Right lobe of liver (tissue), 6 donors: ENCODE measurements around the gene MATN1. TPM values are rescaled to one million over a fixed set of nuclear protein-coding genes. Genes with fewer than 3 reads are reported as not detected.

Source experiments
- ATAC-seq, 4 donors: fragments of 200-7000 bp; cut with Tn5 transposase; one replicate each; pipeline ENCODE4 v1.9.1; 2020; ENCODE audit warnings: mild to moderate bottlenecking in 4 of 4, moderate library complexity in 4 of 4
- DNase-seq, 3 donors: peaks; one replicate each; pipeline ENCODE4 v3.0.0-alpha.2; 2020
- H3K27ac ChIP-seq, 3 donors: fragments of 200-600 bp; one replicate each; pipeline ENCODE4 v1.8.0; 2022
- H3K27me3 ChIP-seq, 2 donors: fragments of 200-600 bp; one replicate each; pipeline ENCODE4 v1.8.0; 2022
- H3K36me3 ChIP-seq, 4 donors: fragments of 200-600 bp; sonication (generic) in 1 of 4; one replicate each; pipeline versions ENCODE4 v1.5.1 to v1.8.0; 2017 to 2022; ENCODE audit warnings: control low read depth in 1 of 4
- H3K4me1 ChIP-seq, 4 donors: fragments of 200-600 bp; sonication (generic) in 1 of 4; one replicate each; pipeline versions ENCODE4 v1.5.1 to v1.8.0; 2017 to 2022; ENCODE audit warnings: control low read depth in 1 of 4
- H3K4me3 ChIP-seq, 3 donors: fragments of 200-600 bp; one replicate each; pipeline ENCODE4 v1.8.0; 2022
- H3K9me3 ChIP-seq, 4 donors: fragments of 200-600 bp; sonication (generic) in 1 of 4; one replicate each; pipeline versions ENCODE4 v1.5.1 to v1.8.0; 2017 to 2022; ENCODE audit warnings: control low read depth in 1 of 4
- POLR2A ChIP-seq: fragments of 450-650 bp; IDR thresholded peaks from one replicate; pipeline ENCODE4 v1.6.1; 2017; ENCODE audit warnings: antibody characterized with exemption, mild to moderate bottlenecking
- WGBS: methylation state at CpG from one replicate; pipeline ENCODE4 v1.1.6; 2018; ENCODE audit warnings: low coverage, low lambda C conversion rate; ENCODE audit not compliant: insufficient coverage; ENCODE audit errors: missing lambda C conversion rate; 5-methylcytosine and 5-hydroxymethylcytosine counted together
- intact Hi-C, 2 donors: fragments of 100-400 bp; cut with DNase I; formaldehyde crosslinking; loops; one replicate each; pipeline versions ENCODE4 v1.11.2 to v1.14.1; 2022
- total RNA-seq, 6 experiments: library from RNA; depleted of rRNA in 2 of 6; stranded (reverse); fragments of >200 nt in 2 of 6; fragmentation: NEBNext Ultra II Directional in 3 of 6; extraction: Animal tissue kit (Norgen Biotek cat#: 25700) in 3 of 6; gene quantifications; one replicate each; pipeline versions ENCODE4 v1.1.0 to v1.2.4, GENCODE V29; 2016 to 2023
- TF ChIP-seq, protein P1 (sequence below), 4 donors: fragments of 200-600 bp in 3 of 4; fragments of 450-650 bp in 1 of 4; IDR thresholded peaks; one replicate each; pipeline versions ENCODE4 v1.5.1 to v1.8.0; 2016 to 2022; ENCODE audit warnings: antibody characterized with exemption in 4 of 4, mild to moderate bottlenecking in 2 of 4
- donor health status: DM: no; HTN: yes; CAD: no.
- donor health status: DM: no; HTN: no; CAD: no.
- donor health status: DM: no; HTN: no; CAD: no.
- donor health status: DM: no; HTN: yes; CAD: no.
- donor health status: DM: no; HTN: yes; CAD: no.

The MATN1 gene
- total RNA-seq, 6 experiments from 2014 or later: not detected

DNA sequence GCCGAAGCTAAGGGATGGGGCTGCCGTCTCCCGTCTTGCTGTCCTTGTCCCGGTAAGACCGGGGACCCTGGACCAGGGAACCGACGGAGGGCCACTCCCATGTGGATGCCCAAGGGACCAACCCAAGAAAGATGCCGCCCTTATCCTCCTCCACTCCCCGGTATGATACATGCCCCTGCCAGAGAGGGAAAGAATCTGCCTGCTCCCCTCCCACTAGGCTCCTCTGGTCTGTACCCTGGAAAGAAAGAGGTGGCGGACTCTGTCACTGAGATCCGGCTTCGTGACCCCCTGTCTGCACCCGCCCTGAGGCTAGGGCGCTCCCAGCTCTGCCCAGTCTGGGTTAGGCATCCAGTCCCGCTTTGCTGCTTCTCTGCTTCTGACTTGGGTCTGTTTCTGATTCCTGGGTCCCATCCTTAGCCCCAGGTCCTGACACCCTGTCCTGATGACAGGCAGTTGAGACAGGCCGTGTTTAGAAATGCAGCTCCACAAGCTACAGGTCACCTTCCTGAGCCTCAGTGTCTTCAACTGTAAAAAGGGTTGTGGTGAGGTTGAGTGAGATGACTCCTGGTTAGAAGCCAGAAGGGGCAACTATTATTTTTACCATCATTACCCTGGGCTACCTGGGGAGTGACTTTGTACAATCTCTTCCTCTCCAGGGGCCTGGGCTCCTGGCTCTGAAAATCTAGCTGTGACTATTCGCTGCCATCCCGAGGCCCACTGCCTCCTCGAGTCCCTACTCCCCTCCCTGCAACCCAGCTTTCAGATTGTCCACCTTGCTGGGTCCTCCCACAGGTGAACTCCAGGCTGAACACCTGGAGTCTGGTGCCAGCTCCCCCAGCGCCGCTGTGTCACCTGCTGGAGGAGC lies 3.7 kb downstream of the MATN1 start:
- Histone ChIP-seq H3K27ac (peak overlapping the region; percentile 97 to 99 (median 99)), H3K4me1 (peaks cover 0 to 7% (median 0%) of the 10 kb centered on the region in 4 donors), H3K36me3 (no peaks in the 10 kb centered on the region), H3K9me3 (no peaks in the 10 kb centered on the region), H3K4me3 (peak overlapping the region; percentile 51 to 60 (median 59)), H3K27me3 (no peaks in the 10 kb centered on the region)
- DNase-seq (peak in 1 of 3 donors; percentile 55), ATAC-seq (no peak)
- TF ChIP-seq POLR2A: no peak
- TF ChIP-seq, protein P1, sequence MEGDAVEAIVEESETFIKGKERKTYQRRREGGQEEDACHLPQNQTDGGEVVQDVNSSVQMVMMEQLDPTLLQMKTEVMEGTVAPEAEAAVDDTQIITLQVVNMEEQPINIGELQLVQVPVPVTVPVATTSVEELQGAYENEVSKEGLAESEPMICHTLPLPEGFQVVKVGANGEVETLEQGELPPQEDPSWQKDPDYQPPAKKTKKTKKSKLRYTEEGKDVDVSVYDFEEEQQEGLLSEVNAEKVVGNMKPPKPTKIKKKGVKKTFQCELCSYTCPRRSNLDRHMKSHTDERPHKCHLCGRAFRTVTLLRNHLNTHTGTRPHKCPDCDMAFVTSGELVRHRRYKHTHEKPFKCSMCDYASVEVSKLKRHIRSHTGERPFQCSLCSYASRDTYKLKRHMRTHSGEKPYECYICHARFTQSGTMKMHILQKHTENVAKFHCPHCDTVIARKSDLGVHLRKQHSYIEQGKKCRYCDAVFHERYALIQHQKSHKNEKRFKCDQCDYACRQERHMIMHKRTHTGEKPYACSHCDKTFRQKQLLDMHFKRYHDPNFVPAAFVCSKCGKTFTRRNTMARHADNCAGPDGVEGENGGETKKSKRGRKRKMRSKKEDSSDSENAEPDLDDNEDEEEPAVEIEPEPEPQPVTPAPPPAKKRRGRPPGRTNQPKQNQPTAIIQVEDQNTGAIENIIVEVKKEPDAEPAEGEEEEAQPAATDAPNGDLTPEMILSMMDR (IDR thresholded peaks at IDR 0.05): peak in 1 of 4 donors; percentile 1
- 32% methylated on average over 13 of the region's 21 CpGs for whole genome bisulfite sequencing
- intact Hi-C loops: loop anchor here (5.0 to 10.0 kb wide), 2 partner anchors 58 to 195 kb away; no protein-coding TSS in a partner anchor

DNA sequence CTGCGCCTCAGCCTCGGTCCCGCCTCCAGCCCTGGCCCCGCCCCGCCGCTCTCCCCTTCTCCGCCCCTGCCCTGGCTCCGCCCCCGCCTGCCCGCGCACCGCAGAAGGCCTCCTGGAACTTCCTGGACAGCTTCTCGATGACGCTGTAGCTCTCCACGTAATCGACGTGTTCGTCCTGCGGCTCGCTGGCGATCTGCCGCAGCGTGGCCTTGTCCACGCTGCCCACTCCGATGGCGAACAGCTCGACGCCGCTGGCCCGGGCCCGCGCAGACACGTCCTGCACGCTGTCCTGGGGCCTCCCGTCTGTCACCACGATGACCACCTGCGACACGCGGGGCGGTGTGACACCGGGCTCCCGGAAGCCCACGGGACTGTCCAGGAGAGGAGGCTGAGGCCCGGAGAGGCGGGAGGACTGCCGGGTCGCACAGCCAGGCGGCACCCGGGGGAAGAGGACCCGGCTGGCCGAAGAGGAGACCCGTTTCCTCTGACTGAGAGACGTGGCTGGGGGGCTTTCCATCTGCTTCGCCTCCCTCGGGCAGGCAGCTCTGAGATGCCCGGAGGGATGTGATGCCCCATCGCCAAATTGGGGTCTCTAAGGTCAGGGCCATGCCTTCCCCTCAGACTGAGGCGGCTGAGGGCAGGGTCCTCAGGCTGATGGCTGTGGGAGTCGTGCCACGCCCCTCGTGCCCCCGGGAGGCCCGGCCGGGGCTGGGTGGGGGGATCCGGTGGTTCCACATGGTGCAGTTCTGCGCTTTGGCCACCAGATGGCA lies 4.6 kb downstream of the MATN1 start:
- H3K9me3 ChIP-seq: no peaks in the 10 kb centered on the region
- no peaks in the 10 kb centered on the region for H3K27me3 ChIP-seq
- 2% methylated on average over 30 of the region's 66 CpGs for WGBS
- DNase-seq: peak; percentile 83 to 89 (median 85)
- H3K4me1 ChIP-seq: peaks cover 0 to 7% (median 0%) of the 10 kb centered on the region in 4 donors
- peak; percentile 87 for TF ChIP-seq POLR2A
- TF ChIP-seq, protein P1 (IDR thresholded peaks at IDR 0.05): peak; percentile 96 to 99 (median 98)
- H3K4me3 ChIP-seq: peak overlapping the region; percentile 51 to 60 (median 59)
- H3K27ac ChIP-seq: peak overlapping the region; percentile 97 to 99 (median 99)
- peak; percentile 77 to 85 (median 82) for ATAC-seq
- intact Hi-C loops: no loop called here
- no peaks in the 10 kb centered on the region for H3K36me3 ChIP-seq

DNA sequence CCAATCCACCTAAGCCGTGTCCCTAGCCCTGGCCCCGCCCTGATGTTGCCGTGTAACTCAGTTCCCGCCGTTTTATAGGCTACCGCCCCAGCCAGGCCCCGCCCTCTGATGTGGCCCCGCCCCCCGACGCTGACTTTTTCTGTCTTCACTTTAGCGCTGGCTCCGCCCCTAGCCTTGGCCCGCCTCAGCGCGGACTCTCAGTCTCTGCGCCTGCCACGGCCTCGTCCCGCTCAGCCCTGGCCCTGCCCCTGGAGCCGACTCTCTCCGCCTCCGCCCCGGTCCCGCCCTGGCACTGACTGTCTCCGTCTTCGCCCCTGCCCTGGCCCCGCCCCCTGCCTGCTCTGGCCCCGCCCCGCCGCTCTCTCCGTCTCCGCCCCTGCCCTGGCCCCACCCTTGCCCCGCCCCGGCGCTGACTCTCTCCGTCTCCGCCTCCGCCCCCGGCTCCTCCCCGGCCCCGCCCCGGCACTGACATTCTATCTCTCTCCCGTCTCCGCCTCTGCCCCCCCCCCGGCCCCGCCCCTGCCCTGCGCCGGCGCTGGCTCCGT lies 5.2 kb downstream of the MATN1 start:
- TF ChIP-seq POLR2A: no peak
- TF ChIP-seq, protein P1 (IDR thresholded peaks at IDR 0.05): no peak
- Histone ChIP-seq H3K27me3 (no peaks in the 10 kb centered on the region), H3K36me3 (no peaks in the 10 kb centered on the region), H3K27ac (peak overlapping the region in 2 of 3 donors; percentile 40 to 54), H3K4me1 (peaks cover 0 to 7% (median 0%) of the 10 kb centered on the region in 4 donors), H3K9me3 (no peaks in the 10 kb centered on the region), H3K4me3 (peak overlapping the region in 2 of 3 donors; percentile 18 to 44)
- peak; percentile 78 to 90 (median 86) for ATAC-seq
- WGBS: 0% methylated on average over 33 of the region's 50 CpGs
- intact Hi-C loops: no loop called here
- DNase-seq: peak; percentile 100

- TF ChIP-seq, protein P1 (IDR thresholded peaks at IDR 0.05): no peak
- DNase-seq (peak in 1 of 3 donors; percentile 64), ATAC-seq (no peak)
- WGBS: no CpG with 5 or more reads among the region's 8 CpGs
- Histone ChIP-seq H3K36me3 (no peaks in the 10 kb centered on the region), H3K27me3 (no peaks in the 10 kb centered on the region), H3K27ac (no peak overlapping the region), H3K4me1 (peaks cover 0 to 7% (median 0%) of the 10 kb centered on the region in 4 donors), H3K4me3 (no peak overlapping the region), H3K9me3 (no peaks in the 10 kb centered on the region)
- intact Hi-C loops: no loop called here
Measured at GRCh38 chr1:30716646-30717045, 6.7 kb downstream of the MATN1 start.
